GM12878 (cell line): Measurements from ENCODE around the gene TEX10. TPM values are rescaled to one million over a fixed set of nuclear protein-coding genes. Genes with fewer than 3 reads are reported as not detected.

Experiments used
- ATAC-seq: fragments of 200-7000 bp; cut with Tn5 transposase; 3 replicates; pipeline ENCODE4 v1.9.1; 2020; ENCODE audit warnings: mild to moderate bottlenecking, moderate library complexity
- BruUV-seq: library from RNA; stranded (reverse); fragments of 400-500 nt; replicated peaks from 2 replicates; lab custom pipeline; 2021; lab: Mats Ljungman, UMichigan
- CTCF ChIA-PET: fragments of 300-600 bp; sonication (Branson Sonifier 250); formaldehyde crosslinking; extraction: SDS; loops from one replicate; lab custom pipeline; 2021; ENCODE audit warnings: inconsistent platforms; lab: Yijun Ruan, JAX
- POLR2A ChIA-PET: fragments of 350-600 bp; formaldehyde crosslinking; extraction: SDS; loops from one replicate; lab custom pipeline; 2021; ENCODE audit warnings: inconsistent platforms; lab: Charles Lee
- RAD21 ChIA-PET: fragments of 300-600 bp; sonication (Branson Sonifier 250); formaldehyde crosslinking; loops from one replicate; lab custom pipeline; 2023; ENCODE audit warnings: antibody characterized with exemption; ENCODE audit not compliant: unreplicated experiment; lab: Charles Lee
- SMC1A ChIA-PET: fragments of 300-600 bp; sonication (Branson Sonifier 250); formaldehyde crosslinking; loops from one replicate; lab custom pipeline; 2023; ENCODE audit not compliant: unreplicated experiment, uncharacterized antibody; lab: Charles Lee
- DNase-seq: peaks from one replicate; pipeline ENCODE4 v3.0.0-alpha.2; 2011; ENCODE audit warnings: low read depth, low spot score
- FAIRE-seq: peaks from 3 replicates; lab custom pipeline; 2011; peaks lifted over from hg19 to GRCh38; lab: Jason Lieb, UNC
- H2AFZ ChIP-seq: 2 replicates; pipeline ENCODE4 v1.6.0; 2011; ENCODE audit warnings: low read depth, low read length, control low read depth; ENCODE audit not compliant: control insufficient read depth
- H3K27ac ChIP-seq: 2 replicates; pipeline ENCODE4 v1.5.1; 2011; ENCODE audit warnings: control low read depth; ENCODE audit not compliant: control insufficient read depth, insufficient read depth
- H3K27me3 ChIP-seq, 2 experiments: replicated peaks in 1 of 2; 2 replicates each; pipeline versions ENCODE4 v1.6.0 to v1.6.1; 2011; ENCODE audit warnings: low read length in 1 of 2; ENCODE audit not compliant: control insufficient read depth in 2 of 2, insufficient read depth in 2 of 2
- H3K36me3 ChIP-seq, 2 experiments: 2 replicates each; pipeline ENCODE4 v1.5.1; 2011; ENCODE audit warnings: low read length in 1 of 2; ENCODE audit not compliant: control insufficient read depth in 2 of 2, insufficient read depth in 2 of 2
- H3K4me1 ChIP-seq: 2 replicates; pipeline ENCODE4 v1.6.1; 2011; ENCODE audit warnings: mild to moderate bottlenecking, low read length, moderate library complexity, mixed read lengths; ENCODE audit not compliant: control insufficient read depth, insufficient read depth
- H3K4me2 ChIP-seq: 2 replicates; pipeline ENCODE4 v1.6.0; 2011; ENCODE audit warnings: control low read depth; ENCODE audit not compliant: control insufficient read depth, insufficient read depth
- H3K4me3 ChIP-seq: fragments of 200-600 bp; sonication (generic); 2 replicates; pipeline ENCODE4 v1.5.1; 2016
- H3K79me2 ChIP-seq: 2 replicates; pipeline ENCODE4 v1.6.0; 2011; ENCODE audit warnings: low read length; ENCODE audit not compliant: control insufficient read depth, insufficient read depth
- H3K9ac ChIP-seq: 2 replicates; pipeline ENCODE4 v1.8.0; 2011; ENCODE audit warnings: low read length, control low read depth, mixed read lengths; ENCODE audit not compliant: control insufficient read depth, insufficient read depth
- H3K9me3 ChIP-seq: replicated peaks from 3 replicates; pipeline ENCODE4 v1.5.1; 2011; ENCODE audit warnings: mild to moderate bottlenecking, low read length; ENCODE audit not compliant: control insufficient read depth, insufficient read depth
- H4K20me1 ChIP-seq: 2 replicates; pipeline ENCODE4 v1.6.0; 2011; ENCODE audit not compliant: control insufficient read depth, insufficient read depth
- CTCF ChIP-seq, 3 experiments: IDR thresholded peaks in 2 of 3; conservative IDR thresholded peaks in 1 of 3; 2 replicates each; pipeline ENCODE4 v1.5.1; 2011; ENCODE audit warnings: low read depth in 3 of 3, low read length in 3 of 3, mild to moderate bottlenecking in 3 of 3, control low read depth in 2 of 3, moderate library complexity in 2 of 3, inconsistent platforms in 1 of 3, mixed read lengths in 1 of 3; ENCODE audit not compliant: control insufficient read depth in 2 of 3, insufficient read depth in 1 of 3; ENCODE audit errors: extremely low read depth in 1 of 3
- ESRRA ChIP-seq: IDR thresholded peaks from 2 replicates; pipeline ENCODE4 v1.6.1; 2012; ENCODE audit warnings: mild to moderate bottlenecking, low read length, improper control_type of control experiment
- WGBS: methylation state at CpG from one replicate; pipeline ENCODE4 v1.1.6; 2016; ENCODE audit warnings: low lambda C conversion rate; ENCODE audit not compliant: insufficient replicate concordance, insufficient coverage; ENCODE audit errors: missing lambda C conversion rate; 5-methylcytosine and 5-hydroxymethylcytosine counted together
- in situ Hi-C: fragments of 300-500 bp; cut with MboI; formaldehyde crosslinking; loops from 9 replicates; pipeline ENCODE4 v1.14.3; 2018; ENCODE audit warnings: mixed read lengths
- intact Hi-C: fragments of 100-400 bp; cut with micrococcal nuclease; formaldehyde crosslinking; loops from one replicate; pipeline ENCODE4 v1.14.2; 2022; ENCODE audit not compliant: unreplicated experiment
- polyA plus RNA-seq, 11 experiments: library from polyadenylated mRNA; depleted of rRNA in 4 of 11; unstranded in 6 of 11; stranded (reverse) in 5 of 11; fragments of >200 nt; fragmentation: Nextera tagmentation in 4 of 11; fragmentation: Illumina TruSeq in 1 of 11; extraction: Ambion mirVana in 4 of 11; extraction: Trizol in 1 of 11; gene quantifications; 1 replicate in 1 of 11; 2 replicates in 10 of 11; pipeline versions ENCODE4 v1.2.1 to v1.2.3, GENCODE V29; 2011 to 2016; ENCODE audit warnings: inconsistent platforms in 2 of 11, missing spikeins in 2 of 11, low read depth in 1 of 11
- total RNA-seq, 4 experiments: library from RNA; depleted of rRNA in 3 of 4; stranded (reverse); fragments of >200 nt in 3 of 4; fragmentation: Illumina TruSeq in 1 of 4; extraction: Trizol in 1 of 4; gene quantifications; 2 replicates each; pipeline versions ENCODE4 v1.2.1 to v1.2.3, GENCODE V29; 2013 to 2021

The TEX10 gene
- total and polyA plus RNA-seq, 10 of the 15 experiments (the other 5 are each of a cell fraction or from before 2014, with no cell fraction given), result 17.4 to 46.6 (median 36.2) TPM

GRCh38 chr9:100354121-100354800, 1.5 kb upstream of the TEX10 start:
- Histone ChIP-seq H3K9ac (no peak overlapping the region), H3K9me3 (no peaks in the 10 kb centered on the region; the same call in 1 of the 3 replicates), H3K4me3 (peak overlapping the region; percentile 95; the same call in 1 of the 2 replicates), H3K27ac (no peak overlapping the region), H2AFZ (no peak overlapping the region), H3K27me3 (no peaks in the 10 kb centered on the region), H3K4me2 (peak overlapping the region; percentile 19; the same call in 1 of the 2 replicates), H3K79me2 (peaks cover 43% of the 10 kb centered on the region), H4K20me1 (no peaks in the 10 kb centered on the region), H3K36me3 (no peaks in the 10 kb centered on the region), H3K4me1 (peaks cover 8% of the 10 kb centered on the region)
- BruUV-seq, result no TSS peak
- DNase-seq (no peak), ATAC-seq (no peak), FAIRE-seq (no peak)
- WGBS, result 68% methylated on average over 2 of the region's 2 CpGs
- ChIA-PET CTCF (interaction anchor here (1.3 kb wide), 1 partner anchor 29 kb away, joined by 4 read pairs; no protein-coding TSS in a partner anchor), RAD21 (interaction anchor here (1.1 kb wide), 1 partner anchor 12 kb away, joined by 3 read pairs; no protein-coding TSS in a partner anchor), SMC1A (interaction anchor here (0.8 to 1.7 kb wide), 7 partner anchors 12 to 83 kb away, joined by 3 to 6 read pairs (median 3); no protein-coding TSS in a partner anchor), POLR2A (interaction anchor here (0.5 kb wide), 1 partner anchor 240 kb away, joined by 3 read pairs; no protein-coding TSS in a partner anchor)
- intact Hi-C loops (loop anchor here (5.0 kb wide), 2 partner anchors 58 to 73 kb away; partner anchors contain the start of gene MSANTD3), in situ Hi-C loops (no loop called here)
- TF ChIP-seq ESRRA, result no peak
- peak in 1 of 3 experiments; percentile 12; a peak in 1 of 6 replicates for TF ChIP-seq CTCF (IDR thresholded peaks at IDR 0.05 in 2 of 3, conservative IDR thresholded peaks at IDR 0.05 in 1 of 3; ENCODE audit: control insufficient read depth in 2 of 3, extremely low read depth in 1 of 3, insufficient read depth in 1 of 3, low read depth in 3 of 3, low read length in 3 of 3)
